Kidney (tissue), 14 donors: ENCODE measurements around the gene ARL14. TPM values are rescaled to one million over a fixed set of nuclear protein-coding genes. Genes with fewer than 3 reads are reported as not detected.

Experiments used
- DNase-seq, 5 donors: peaks; one replicate each; pipeline ENCODE4 v3.0.0-alpha.2; 2013 to 2020
- FAIRE-seq: peaks from 2 replicates; lab custom pipeline; 2012; peaks lifted over from hg19 to GRCh38; lab: Jason Lieb, UNC
- H3K27ac ChIP-seq, 2 donors: one replicate each; pipeline ENCODE4 v1.7.0; 2013; ENCODE audit warnings: low read depth in 2 of 2, low read length in 2 of 2, inconsistent platforms in 1 of 2
- H3K27me3 ChIP-seq: one replicate; pipeline ENCODE4 v1.7.1; 2013; ENCODE audit warnings: low read length, inconsistent platforms; ENCODE audit not compliant: control insufficient read depth, insufficient read depth
- H3K36me3 ChIP-seq, 3 donors: one replicate each; pipeline versions ENCODE4 v1.7.0 to v1.7.1; 2013; ENCODE audit warnings: low read length in 3 of 3, control low read depth in 1 of 3, inconsistent platforms in 1 of 3; ENCODE audit not compliant: insufficient read depth in 3 of 3, control insufficient read depth in 2 of 3
- H3K4me1 ChIP-seq, 3 donors: one replicate each; pipeline versions ENCODE4 v1.7.0 to v1.7.1; 2013; ENCODE audit warnings: low read length in 3 of 3, inconsistent platforms in 1 of 3, low read depth in 1 of 3; ENCODE audit not compliant: control insufficient read depth in 2 of 3, insufficient read depth in 2 of 3
- H3K4me3 ChIP-seq, 3 donors: one replicate each; pipeline versions ENCODE4 v1.7.0 to v1.8.1; 2013; ENCODE audit warnings: low read length in 3 of 3, control low read depth in 1 of 3, inconsistent platforms in 1 of 3
- H3K9ac ChIP-seq, 3 donors: one replicate each; pipeline versions ENCODE4 v1.7.0 to v1.7.1; 2013; ENCODE audit warnings: low read length in 3 of 3, control low read depth in 1 of 3, inconsistent platforms in 1 of 3
- H3K9me3 ChIP-seq, 3 donors: one replicate each; pipeline versions ENCODE4 v1.7.0 to v1.7.1; 2013; ENCODE audit warnings: low read length in 3 of 3, control low read depth in 1 of 3, inconsistent platforms in 1 of 3; ENCODE audit not compliant: control insufficient read depth in 2 of 3, insufficient read depth in 1 of 3
- intact Hi-C: fragments of 100-400 bp; cut with DNase I; formaldehyde crosslinking; loops from one replicate; pipeline ENCODE4 v1.11.1; 2022
- polyA plus RNA-seq: library from polyadenylated mRNA; stranded (reverse); fragments of 350-450 nt; fragmentation: Illumina TruSeq; extraction: RNeasy Lipid Tissue Mini Kit (QIAGEN cat#74804); gene quantifications from one replicate; pipeline ENCODE4 v1.2.3, GENCODE V29; 2014; ENCODE audit warnings: low read depth, low replicate concordance; ENCODE audit not compliant: insufficient read depth
- total RNA-seq: library from RNA; stranded (reverse); fragmentation: NEBNext Ultra II Directional; extraction: Animal tissue kit (Norgen Biotek cat#: 25700); gene quantifications from one replicate; pipeline ENCODE4 v1.2.1, GENCODE V29; 2021
- TF ChIP-seq, protein P1 (sequence below): IDR thresholded peaks from 3 replicates; pipeline ENCODE4 v1.5.1; 2012; ENCODE audit warnings: mild to moderate bottlenecking, moderate library complexity, borderline replicate concordance; ENCODE audit not compliant: insufficient read depth; ENCODE audit errors: extremely low read depth
- donor health status: control.
- donor health status: control.
- donor health status: control.
- donor health status: control.
- donor health status: control.
- donor health status: DM: yes; HTN: yes; CAD: no.
- donor health status: Normal renal cell carcinoma (clear cell type).

The ARL14 gene
- total and polyA plus RNA-seq, 2 donors from 2014 or later = 0.31 TPM; not detected in 1

- no peak overlapping the region for H3K27ac ChIP-seq
- no peaks in the 10 kb centered on the region for H3K4me1 ChIP-seq
- no peak overlapping the region for H3K4me3 ChIP-seq
- FAIRE-seq (no peak), DNase-seq (no peak)
- H3K36me3 ChIP-seq = no peaks in the 10 kb centered on the region
- intact Hi-C loops = no loop called here
- H3K27me3 ChIP-seq = no peaks in the 10 kb centered on the region
- H3K9ac ChIP-seq = no peak overlapping the region
- TF ChIP-seq, protein P1, sequence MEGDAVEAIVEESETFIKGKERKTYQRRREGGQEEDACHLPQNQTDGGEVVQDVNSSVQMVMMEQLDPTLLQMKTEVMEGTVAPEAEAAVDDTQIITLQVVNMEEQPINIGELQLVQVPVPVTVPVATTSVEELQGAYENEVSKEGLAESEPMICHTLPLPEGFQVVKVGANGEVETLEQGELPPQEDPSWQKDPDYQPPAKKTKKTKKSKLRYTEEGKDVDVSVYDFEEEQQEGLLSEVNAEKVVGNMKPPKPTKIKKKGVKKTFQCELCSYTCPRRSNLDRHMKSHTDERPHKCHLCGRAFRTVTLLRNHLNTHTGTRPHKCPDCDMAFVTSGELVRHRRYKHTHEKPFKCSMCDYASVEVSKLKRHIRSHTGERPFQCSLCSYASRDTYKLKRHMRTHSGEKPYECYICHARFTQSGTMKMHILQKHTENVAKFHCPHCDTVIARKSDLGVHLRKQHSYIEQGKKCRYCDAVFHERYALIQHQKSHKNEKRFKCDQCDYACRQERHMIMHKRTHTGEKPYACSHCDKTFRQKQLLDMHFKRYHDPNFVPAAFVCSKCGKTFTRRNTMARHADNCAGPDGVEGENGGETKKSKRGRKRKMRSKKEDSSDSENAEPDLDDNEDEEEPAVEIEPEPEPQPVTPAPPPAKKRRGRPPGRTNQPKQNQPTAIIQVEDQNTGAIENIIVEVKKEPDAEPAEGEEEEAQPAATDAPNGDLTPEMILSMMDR = no peak
- H3K9me3 ChIP-seq = no peaks in the 10 kb centered on the region
Observed at GRCh38 chr3:160671231-160671630, 5.7 kb upstream of the ARL14 start.

GRCh38 chr3:160671995-160672394 lies 5.0 kb upstream of the ARL14 start:
- intact Hi-C loops = no loop called here
- H3K27me3 ChIP-seq = no peaks in the 10 kb centered on the region
- no peaks in the 10 kb centered on the region for H3K4me1 ChIP-seq
- no peaks in the 10 kb centered on the region for H3K36me3 ChIP-seq
- H3K9me3 ChIP-seq = no peaks in the 10 kb centered on the region
- FAIRE-seq (no peak), DNase-seq (no peak)
- TF ChIP-seq, protein P1 = no peak
- no peak overlapping the region for H3K27ac ChIP-seq
- no peak overlapping the region for H3K9ac ChIP-seq
- H3K4me3 ChIP-seq = no peak overlapping the region

GRCh38 chr3:160673188-160673587 lies 3.8 kb upstream of the ARL14 start:
- no peaks in the 10 kb centered on the region for H3K9me3 ChIP-seq

More at GRCh38 chr3:160673188-160673587, 3.8 kb upstream of the ARL14 start:
- H3K9ac ChIP-seq = no peak overlapping the region
- no peak overlapping the region for H3K27ac ChIP-seq
- H3K4me1 ChIP-seq = no peaks in the 10 kb centered on the region
- no peak overlapping the region for H3K4me3 ChIP-seq
- no peaks in the 10 kb centered on the region for H3K27me3 ChIP-seq
- DNase-seq = no peak
- FAIRE-seq = no peak
- no peaks in the 10 kb centered on the region for H3K36me3 ChIP-seq
- intact Hi-C loops = no loop called here
- TF ChIP-seq, protein P1 = no peak
